Fibroblast of peridontal ligament (primary cell): ENCODE results near the gene C4A.
"Not testable (repeated sequence)": the region's sequence is repeated elsewhere in the genome, so short reads cannot be mapped to it uniquely, and the experiment has no call there.

Experiments used
- DNase-seq: peaks from one replicate; pipeline ENCODE4 v3.0.0-alpha.2; 2010; ENCODE audit errors: extremely low read depth

Gene C4A

GRCh38 chr6:31958741-31959739, 22.8 kb upstream of the C4A start, which contains the start of the genes NELFE and SKIC2:
Gene NELFE (minus strand): TSS chr6:31958971. CDS start chr6:31958446, 525 bp downstream.
Gene SKIC2 (plus strand): TSS chr6:31959175. CDS start chr6:31959193, 18 bp downstream.
- DNase-seq = peak; percentile 95

DNA sequence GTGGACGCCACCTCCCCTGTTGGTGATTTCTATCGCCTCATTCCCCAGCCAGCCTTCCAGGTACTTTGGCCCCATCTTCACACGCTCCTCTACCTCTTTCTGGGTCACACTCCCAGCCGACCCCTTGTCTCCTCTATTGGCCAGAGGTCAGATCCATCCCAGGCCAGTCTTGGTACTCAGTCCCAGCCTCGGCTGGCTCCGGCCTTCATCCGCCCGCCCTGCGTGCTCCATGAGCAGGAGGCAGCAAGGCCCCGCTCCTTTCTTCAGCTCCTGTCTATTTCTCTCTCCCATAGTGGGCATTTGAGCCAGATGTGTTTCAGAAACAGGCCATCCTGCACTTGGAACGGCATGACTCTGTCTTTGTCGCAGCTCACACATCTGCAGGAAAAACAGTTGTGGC, 20.2 kb upstream of the C4A start:
- DNase-seq = no peak

DNA sequence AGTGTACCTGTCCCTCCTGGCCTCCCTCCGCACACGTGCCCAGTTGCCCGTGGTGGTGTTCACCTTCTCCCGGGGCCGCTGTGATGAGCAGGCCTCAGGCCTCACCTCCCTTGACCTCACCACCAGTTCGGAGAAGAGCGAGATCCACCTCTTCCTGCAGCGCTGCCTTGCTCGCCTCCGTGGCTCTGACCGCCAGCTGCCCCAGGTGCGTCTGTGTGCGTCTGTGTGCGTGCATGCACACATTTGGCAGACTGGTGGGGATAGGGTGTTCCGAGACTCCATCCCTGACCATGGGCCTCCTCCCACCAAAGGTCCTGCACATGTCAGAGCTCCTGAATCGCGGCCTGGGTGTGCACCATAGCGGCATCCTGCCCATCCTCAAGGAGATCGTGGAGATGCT, 17.9 kb upstream of the C4A start:
- DNase-seq = no peak

GRCh38 chr6:31965700-31966099, 16.2 kb upstream of the C4A start:
- no peak for DNase-seq

GRCh38 chr6:31966506-31966905, 15.4 kb upstream of the C4A start:
- no peak for DNase-seq

DNA sequence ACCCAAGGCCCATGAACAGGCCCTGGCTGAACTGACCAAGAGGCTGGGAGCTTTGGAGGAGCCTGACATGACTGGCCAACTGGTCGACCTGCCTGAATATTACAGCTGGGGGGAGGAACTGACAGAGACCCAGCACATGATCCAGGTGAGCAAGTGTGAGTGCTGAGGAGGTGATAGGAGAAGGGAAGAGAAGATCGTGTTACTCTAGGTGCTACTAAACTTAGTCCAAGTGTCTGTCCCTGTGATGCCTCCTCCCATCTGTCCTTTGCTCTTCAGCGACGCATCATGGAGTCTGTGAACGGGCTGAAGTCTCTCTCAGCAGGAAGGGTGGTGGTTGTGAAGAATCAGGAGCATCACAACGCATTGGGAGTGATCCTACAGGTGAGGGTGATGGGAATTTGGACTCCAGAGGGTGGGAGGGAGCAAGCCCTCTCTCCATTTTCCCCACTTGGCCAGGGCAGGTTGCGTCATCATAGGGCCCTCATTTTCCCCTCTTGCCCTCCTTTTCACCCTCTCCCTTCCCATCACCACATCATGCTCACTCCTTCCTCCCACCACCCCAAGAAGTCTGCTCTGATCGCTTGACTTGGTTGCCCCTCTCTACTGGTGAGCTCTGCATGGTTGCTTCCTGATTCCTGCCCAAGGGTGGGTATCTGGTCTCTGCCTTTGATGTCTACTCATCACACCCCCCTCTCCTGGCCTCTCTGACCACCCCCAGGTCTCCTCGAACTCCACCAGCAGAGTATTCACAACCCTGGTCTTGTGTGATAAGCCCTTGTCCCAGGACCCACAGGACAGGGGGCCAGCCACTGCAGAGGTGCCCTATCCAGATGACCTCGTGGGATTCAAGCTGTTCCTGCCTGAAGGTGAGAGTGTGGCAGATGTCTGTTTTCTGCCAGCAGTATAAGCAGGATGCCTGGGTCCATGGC, 14.6 kb upstream of the C4A start:
- DNase-seq = no peak

- DNase-seq = no peak
These were observed 13.9 kb upstream of the C4A start for GRCh38 chr6:31967926-31968320.

- DNase-seq = no peak
These were observed 13.5 kb upstream of the C4A start for GRCh38 chr6:31968326-31968725.

DNA sequence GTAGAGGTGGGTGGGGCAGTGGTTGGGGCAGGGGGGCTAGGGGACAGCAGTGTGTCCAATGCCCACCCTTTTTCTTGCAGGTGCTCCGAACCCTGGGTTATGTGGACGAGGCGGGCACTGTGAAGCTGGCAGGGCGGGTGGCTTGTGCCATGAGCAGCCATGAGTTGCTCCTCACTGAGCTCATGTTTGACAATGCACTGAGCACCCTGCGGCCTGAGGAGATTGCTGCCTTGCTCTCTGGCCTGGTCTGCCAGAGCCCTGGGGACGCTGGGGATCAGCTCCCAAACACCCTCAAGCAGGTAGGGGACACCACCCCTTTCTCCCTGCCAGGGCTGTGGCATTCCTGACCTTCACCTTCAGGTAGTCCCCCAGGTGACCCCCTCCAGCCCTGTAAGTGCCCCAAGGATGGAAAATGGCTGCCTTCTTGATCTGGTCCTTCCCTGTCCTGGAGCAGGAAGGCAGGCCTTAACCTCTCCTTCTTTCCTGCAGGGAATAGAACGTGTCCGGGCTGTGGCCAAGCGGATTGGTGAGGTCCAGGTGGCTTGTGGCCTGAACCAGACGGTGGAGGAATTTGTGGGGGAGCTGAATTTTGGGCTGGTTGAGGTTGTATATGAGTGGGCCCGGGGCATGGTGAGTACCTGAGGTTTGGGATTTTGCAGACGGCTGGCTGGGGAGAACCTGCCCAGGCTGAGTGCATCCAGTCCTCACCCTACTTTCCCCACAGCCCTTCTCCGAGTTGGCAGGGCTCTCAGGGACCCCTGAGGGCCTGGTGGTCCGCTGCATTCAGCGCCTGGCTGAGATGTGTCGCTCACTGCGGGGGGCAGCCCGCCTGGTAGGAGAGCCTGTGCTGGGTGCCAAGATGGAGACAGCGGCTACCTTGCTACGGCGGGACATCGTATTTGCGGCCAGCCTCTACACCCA, 12.8 kb upstream of the C4A start:
- no peak for DNase-seq

- DNase-seq = peak; percentile 9
These were observed 11.9 kb upstream of the C4A start for GRCh38 chr6:31969712-31970603.

GRCh38 chr6:31970604-31971271, 11.1 kb upstream of the C4A start:
- DNase-seq = peak; percentile 17

- no peak for DNase-seq
These were observed 10.4 kb upstream of the C4A start for GRCh38 chr6:31971279-31971992.

GRCh38 chr6:31971993-31972708, 9.7 kb upstream of the C4A start, which contains the start of gene DXO:
Gene DXO (minus strand): TSS chr6:31972138. CDS start chr6:31971675, 463 bp downstream.
- peak; percentile 98 for DNase-seq

GRCh38 chr6:31972709-31973350, 9.0 kb upstream of the C4A start:
- DNase-seq = peak; percentile 60

DNA sequence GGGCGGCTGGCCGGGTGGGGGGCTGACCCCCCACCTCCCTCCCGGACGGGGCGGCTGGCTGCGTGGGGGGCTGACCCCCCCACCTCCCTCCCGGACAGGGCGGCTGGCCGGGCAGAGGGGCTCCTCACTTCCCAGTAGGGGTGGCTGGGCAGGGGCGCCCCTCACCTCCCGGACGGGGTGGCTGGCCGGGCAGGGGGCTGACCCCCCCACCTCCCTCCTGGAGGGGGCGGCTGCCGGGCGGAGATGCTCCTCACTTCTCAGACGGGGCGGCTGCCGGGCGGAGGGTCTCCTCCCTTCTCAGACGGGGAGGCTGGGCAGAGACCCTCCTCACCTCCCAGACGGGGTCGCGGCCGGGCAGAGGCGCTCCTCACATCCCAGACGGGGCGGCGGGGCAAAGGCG, 5.8 kb upstream of the C4A start:
- DNase-seq = not testable (repeated sequence)

DNA sequence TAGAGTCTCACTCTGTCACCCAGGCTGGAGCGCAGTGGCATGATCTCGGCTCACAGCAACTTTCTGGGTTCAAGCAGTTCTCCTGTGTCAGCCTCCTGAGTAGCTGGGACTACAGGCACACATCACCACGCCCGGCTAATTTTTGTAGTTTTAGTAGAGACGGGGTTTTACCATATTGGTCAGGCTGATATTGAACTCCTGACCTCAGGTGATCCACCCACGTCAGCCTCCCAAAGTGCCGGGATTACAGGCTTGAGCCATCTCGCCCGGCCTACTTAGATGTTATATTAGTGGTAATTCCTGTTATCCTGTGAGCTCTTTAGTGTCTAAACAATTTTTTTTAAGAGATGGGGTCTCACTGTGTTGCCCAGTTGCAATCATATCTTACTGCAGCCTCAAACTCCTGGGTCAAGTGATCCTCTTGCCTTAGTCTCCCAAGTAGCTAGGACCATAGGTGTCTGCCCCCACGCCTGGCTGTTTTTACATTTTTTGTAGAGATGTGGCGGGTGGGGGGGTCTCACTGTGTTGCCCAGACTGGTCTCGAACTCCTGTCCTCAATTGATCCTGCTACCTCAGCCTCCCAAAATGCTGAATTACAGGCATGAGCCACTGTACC, 3.9 kb upstream of the C4A start:
- no peak for DNase-seq

DNA sequence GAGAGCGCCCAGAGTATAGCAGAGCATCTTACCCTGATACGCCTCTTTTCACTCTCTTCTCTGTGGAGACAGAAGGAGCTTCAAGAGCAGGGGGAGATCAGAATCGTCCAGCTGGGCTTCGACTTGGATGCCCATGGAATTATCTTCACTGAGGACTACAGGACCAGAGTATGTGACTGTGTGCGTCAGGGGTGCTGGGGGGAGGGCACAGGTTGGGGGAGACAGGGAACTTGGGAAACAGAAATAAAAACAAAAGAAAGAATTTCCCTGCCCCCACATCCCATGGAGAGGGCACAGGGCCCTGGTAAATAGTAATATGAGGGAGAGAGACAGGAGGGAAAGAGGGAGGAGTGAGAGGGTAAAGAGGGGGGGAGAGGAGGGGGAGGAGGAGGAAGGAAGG, 3.0 kb upstream of the C4A start:
- no peak for DNase-seq
